Mesothelial cell of epicardium (in vitro differentiated cells): Measurements from ENCODE around the gene MX2. TPM values are rescaled to one million over a fixed set of nuclear protein-coding genes. Genes with fewer than 3 reads are reported as not detected.

Source experiments
- DNase-seq, 2 experiments: peaks; one replicate each; pipeline ENCODE4 v3.0.0; 2021; ENCODE audit warnings: low spot score in 2 of 2; ENCODE audit not compliant: unreplicated experiment in 2 of 2
- H3K27ac Mint-ChIP-seq: 2 replicates; pipeline ENCODE4 v1.8.0; 2021; ENCODE audit warnings: mixed read lengths
- H3K27me3 Mint-ChIP-seq: 2 replicates; pipeline ENCODE4 v1.8.0; 2021; ENCODE audit warnings: low read depth, mixed read lengths
- H3K36me3 Mint-ChIP-seq: 2 replicates; pipeline ENCODE4 v1.8.0; 2021; ENCODE audit warnings: mixed read lengths
- H3K4me1 Mint-ChIP-seq: 2 replicates; pipeline ENCODE4 v1.8.0; 2021; ENCODE audit warnings: mixed read lengths
- H3K4me3 Mint-ChIP-seq: 2 replicates; pipeline ENCODE4 v1.8.0; 2021; ENCODE audit warnings: mild to moderate bottlenecking, moderate library complexity, mixed read lengths
- H3K9me3 Mint-ChIP-seq: 2 replicates; pipeline ENCODE4 v1.8.0; 2021; ENCODE audit warnings: mixed read lengths
- total RNA-seq: library from RNA; stranded (reverse); gene quantifications from 3 replicates; pipeline ENCODE4 v1.2.1, GENCODE V29; 2021
- TF ChIP-seq, protein P1 (sequence below): fragments of 200-600 bp; sonication (generic); IDR thresholded peaks from one replicate; pipeline ENCODE4 v1.5.0; 2021; ENCODE audit warnings: antibody characterized with exemption; ENCODE audit not compliant: unreplicated experiment

Gene MX2
- total RNA-seq, 1 donor from 2014 or later = 3.2 TPM

GRCh38 chr21:41373763-41374162 is 11.9 kb downstream of the MX2 start:
- TF ChIP-seq, protein P1, sequence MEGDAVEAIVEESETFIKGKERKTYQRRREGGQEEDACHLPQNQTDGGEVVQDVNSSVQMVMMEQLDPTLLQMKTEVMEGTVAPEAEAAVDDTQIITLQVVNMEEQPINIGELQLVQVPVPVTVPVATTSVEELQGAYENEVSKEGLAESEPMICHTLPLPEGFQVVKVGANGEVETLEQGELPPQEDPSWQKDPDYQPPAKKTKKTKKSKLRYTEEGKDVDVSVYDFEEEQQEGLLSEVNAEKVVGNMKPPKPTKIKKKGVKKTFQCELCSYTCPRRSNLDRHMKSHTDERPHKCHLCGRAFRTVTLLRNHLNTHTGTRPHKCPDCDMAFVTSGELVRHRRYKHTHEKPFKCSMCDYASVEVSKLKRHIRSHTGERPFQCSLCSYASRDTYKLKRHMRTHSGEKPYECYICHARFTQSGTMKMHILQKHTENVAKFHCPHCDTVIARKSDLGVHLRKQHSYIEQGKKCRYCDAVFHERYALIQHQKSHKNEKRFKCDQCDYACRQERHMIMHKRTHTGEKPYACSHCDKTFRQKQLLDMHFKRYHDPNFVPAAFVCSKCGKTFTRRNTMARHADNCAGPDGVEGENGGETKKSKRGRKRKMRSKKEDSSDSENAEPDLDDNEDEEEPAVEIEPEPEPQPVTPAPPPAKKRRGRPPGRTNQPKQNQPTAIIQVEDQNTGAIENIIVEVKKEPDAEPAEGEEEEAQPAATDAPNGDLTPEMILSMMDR = no peak
- Mint-ChIP-seq H3K9me3 (no peaks in the 10 kb centered on the region), H3K27me3 (peaks cover 4% of the 10 kb centered on the region), H3K4me3 (no peak overlapping the region), H3K36me3 (no peaks in the 10 kb centered on the region), H3K27ac (no peak overlapping the region), H3K4me1 (peaks cover 10% of the 10 kb centered on the region)
- no peak for DNase-seq

DNA sequence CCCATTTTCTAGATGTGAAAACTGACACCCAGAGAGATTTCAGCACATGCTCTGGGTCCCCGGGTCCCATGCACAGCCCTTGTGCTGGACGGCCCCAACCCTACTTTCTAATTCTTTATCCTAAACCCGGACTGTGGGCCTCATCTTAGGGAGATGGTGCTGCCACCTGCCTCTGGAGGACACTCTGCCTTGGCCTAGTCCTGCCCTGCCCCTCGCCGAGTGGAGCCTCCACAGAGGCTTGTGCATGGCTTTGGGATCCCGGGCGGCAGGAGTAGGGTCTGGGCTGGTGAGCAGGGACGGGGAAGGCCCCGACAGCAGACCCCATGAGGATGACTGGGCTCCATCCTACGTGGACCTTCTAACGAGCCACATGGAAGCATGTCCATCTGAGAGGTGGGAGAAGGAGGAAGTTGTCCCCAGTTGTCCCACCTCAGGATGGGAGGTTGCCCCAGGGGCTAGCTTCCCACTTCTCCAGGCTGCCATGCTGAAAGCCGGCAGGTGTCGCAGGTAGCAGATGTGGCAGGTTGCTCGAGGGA is 12.4 kb downstream of the MX2 start:
- DNase-seq = no peak
- Mint-ChIP-seq H3K4me1 (peaks cover 7% of the 10 kb centered on the region), H3K4me3 (no peak overlapping the region), H3K36me3 (no peaks in the 10 kb centered on the region), H3K27ac (no peak overlapping the region), H3K27me3 (peaks cover 3% of the 10 kb centered on the region), H3K9me3 (no peaks in the 10 kb centered on the region)
- TF ChIP-seq, protein P1 = no peak

DNA sequence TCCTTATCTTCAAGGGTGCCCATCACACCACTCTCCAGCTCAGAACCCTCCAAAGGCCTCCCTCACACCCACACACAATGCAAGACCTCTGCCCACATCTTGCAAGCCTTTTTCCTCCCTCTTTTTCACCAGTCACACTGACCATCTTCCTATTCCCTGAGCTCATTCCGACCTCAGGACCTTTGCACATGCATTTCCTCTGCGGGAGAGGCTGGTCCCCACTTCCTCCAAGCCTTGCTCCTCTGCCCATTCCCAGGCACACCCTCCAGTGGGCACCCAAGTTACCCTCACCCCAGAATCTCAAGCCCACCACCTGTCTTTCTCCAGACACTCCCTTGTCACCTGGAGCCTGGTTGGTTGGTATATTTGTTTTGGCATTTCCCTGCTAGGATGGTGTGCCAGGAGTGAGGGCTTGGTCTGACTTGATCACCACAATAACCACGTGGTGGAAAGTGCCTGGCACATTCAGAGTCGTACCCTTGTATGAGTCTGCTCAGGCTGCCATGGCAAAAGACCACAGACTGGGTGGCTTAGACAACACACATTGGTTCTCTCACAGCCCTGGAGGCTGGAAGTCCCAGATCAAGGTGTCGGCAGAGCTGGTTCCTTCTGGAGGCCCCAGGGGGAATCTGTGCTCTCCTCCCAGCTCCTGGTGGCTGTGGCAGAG is 13.2 kb downstream of the MX2 start:
- H3K27ac Mint-ChIP-seq = no peak overlapping the region
- TF ChIP-seq, protein P1 = no peak
- no peak overlapping the region for H3K4me3 Mint-ChIP-seq
- H3K4me1 Mint-ChIP-seq = peaks cover 6% of the 10 kb centered on the region
- H3K9me3 Mint-ChIP-seq = no peaks in the 10 kb centered on the region
- no peaks in the 10 kb centered on the region for H3K36me3 Mint-ChIP-seq
- DNase-seq = no peak
- H3K27me3 Mint-ChIP-seq = peaks cover 3% of the 10 kb centered on the region

DNA sequence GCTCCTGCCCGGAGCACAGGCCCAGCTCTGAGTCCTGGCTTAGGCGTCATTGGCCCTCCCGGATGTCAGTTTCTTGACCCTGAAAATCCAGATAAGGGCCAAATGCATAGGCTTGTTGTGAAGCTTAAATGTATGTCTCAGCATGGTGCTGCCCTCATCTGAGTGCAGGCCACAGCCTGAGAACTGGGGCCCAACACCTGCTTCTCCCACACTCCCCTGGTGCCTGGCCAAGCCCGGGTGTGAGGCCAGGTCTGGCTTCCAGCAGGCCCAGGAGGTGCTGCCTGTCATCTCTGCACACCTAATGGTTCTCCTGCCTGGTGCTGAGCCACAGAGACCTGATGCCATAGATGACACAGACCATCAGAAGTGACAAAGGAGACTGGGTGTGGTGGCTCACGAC is 14.0 kb downstream of the MX2 start:
- TF ChIP-seq, protein P1 = no peak
- DNase-seq = no peak
- Mint-ChIP-seq H3K4me1 (peaks cover 3% of the 10 kb centered on the region), H3K27me3 (peaks cover 2% of the 10 kb centered on the region), H3K9me3 (no peaks in the 10 kb centered on the region), H3K36me3 (no peaks in the 10 kb centered on the region), H3K27ac (no peak overlapping the region), H3K4me3 (no peak overlapping the region)

- no peaks in the 10 kb centered on the region for H3K36me3 Mint-ChIP-seq
- TF ChIP-seq, protein P1 = no peak
- H3K4me3 Mint-ChIP-seq = no peak overlapping the region
- no peak for DNase-seq
- peaks cover 3% of the 10 kb centered on the region for H3K27me3 Mint-ChIP-seq
- no peaks in the 10 kb centered on the region for H3K9me3 Mint-ChIP-seq
- H3K27ac Mint-ChIP-seq = no peak overlapping the region
- no peaks in the 10 kb centered on the region for H3K4me1 Mint-ChIP-seq
Measured at GRCh38 chr21:41377715-41378114, 15.9 kb downstream of the MX2 start.
